Left ventricle myocardium inferior (tissue), 1 donor: ENCODE data around the gene STRBP. TPM values are rescaled to one million over a fixed set of nuclear protein-coding genes. Genes with fewer than 3 reads are reported as not detected.
A peak's percentile ranks its signal among the peaks of the same experiment; 100 is the strongest.
"Not testable (repeated sequence)": the region's sequence is repeated elsewhere in the genome, so short reads cannot be mapped to it uniquely, and the experiment has no call there.

Experiments used
- DNase-seq: peaks from one replicate; pipeline ENCODE4 v3.0.0-alpha.2; 2020
- H3K27ac ChIP-seq: fragments of 200-600 bp; replicated peaks from 2 replicates; pipeline ENCODE4 v1.8.0; 2021
- H3K27me3 ChIP-seq: fragments of 200-600 bp; 2 replicates; pipeline ENCODE4 v1.8.0; 2021; ENCODE audit warnings: low read depth
- H3K36me3 ChIP-seq: fragments of 200-600 bp; 2 replicates; pipeline ENCODE4 v1.8.0; 2021
- H3K4me1 ChIP-seq: fragments of 200-600 bp; 2 replicates; pipeline ENCODE4 v1.8.0; 2021
- H3K4me3 ChIP-seq: fragments of 200-600 bp; 2 replicates; pipeline ENCODE4 v1.8.0; 2021; ENCODE audit warnings: mild to moderate bottlenecking, moderate library complexity
- H3K9me3 ChIP-seq: fragments of 200-600 bp; replicated peaks from 2 replicates; pipeline ENCODE4 v1.8.0; 2021
- intact Hi-C: fragments of 100-400 bp; cut with micrococcal nuclease; formaldehyde crosslinking; loops from one replicate; pipeline ENCODE4 v1.11.0; 2022
- total RNA-seq: library from RNA; stranded (reverse); fragmentation: NEBNext Ultra II Directional; extraction: Animal tissue kit (Norgen Biotek cat#: 25700); gene quantifications from one replicate; pipeline ENCODE4 v1.2.1, GENCODE V29; 2021
- TF ChIP-seq, protein P1 (sequence below): fragments of 200-600 bp; IDR thresholded peaks from 2 replicates; pipeline ENCODE4 v1.8.0; 2021; ENCODE audit warnings: antibody characterized with exemption, mild to moderate bottlenecking, borderline replicate concordance
- donor health status: DM: no; HTN: yes; CAD: no; lungs with severe emphysema.

Gene STRBP
- total RNA-seq, 1 donor from 2014 or later = 26.4 TPM

DNA sequence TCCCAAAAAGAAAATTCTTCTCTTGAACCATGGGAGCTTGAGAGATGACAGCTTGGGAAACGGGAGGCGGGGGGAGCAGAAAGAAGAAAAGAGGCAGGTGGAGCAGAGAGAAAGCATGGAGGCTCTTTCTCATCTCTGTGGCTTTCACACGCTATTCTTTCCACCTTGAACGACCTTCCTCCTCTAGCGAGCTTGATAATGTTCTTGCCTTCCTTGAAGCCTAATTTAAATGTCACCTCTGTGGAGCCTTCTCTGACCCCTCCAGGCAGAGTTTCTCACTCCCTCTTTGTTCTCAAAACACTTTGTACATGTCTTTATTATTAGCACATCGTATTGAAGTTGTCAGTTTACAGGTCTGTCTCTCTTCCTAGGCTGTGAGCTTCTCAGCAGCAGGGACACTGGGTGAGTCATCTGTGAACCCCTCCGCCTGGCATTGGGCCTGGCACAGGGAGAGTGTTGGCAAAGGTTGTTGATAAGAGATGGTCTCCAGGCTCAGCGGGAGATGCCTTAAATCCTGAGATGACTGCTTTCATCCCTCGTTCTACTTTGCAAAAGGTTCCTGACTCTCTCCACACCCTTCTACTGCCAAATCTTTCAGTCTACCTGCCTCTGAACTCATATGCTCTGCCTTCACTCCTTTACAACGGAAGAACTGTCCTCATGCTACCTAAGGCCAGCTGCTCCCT lies 14.1 kb upstream of the STRBP start:
- Histone ChIP-seq H3K27me3 (peaks cover 5% of the 10 kb centered on the region), H3K36me3 (no peaks in the 10 kb centered on the region), H3K27ac (peak overlapping the region; percentile 81), H3K9me3 (no peaks in the 10 kb centered on the region), H3K4me3 (peak overlapping the region; percentile 17), H3K4me1 (peaks cover 14% of the 10 kb centered on the region)
- intact Hi-C loops = no loop called here
- peak; percentile 68 for DNase-seq
- TF ChIP-seq, protein P1, sequence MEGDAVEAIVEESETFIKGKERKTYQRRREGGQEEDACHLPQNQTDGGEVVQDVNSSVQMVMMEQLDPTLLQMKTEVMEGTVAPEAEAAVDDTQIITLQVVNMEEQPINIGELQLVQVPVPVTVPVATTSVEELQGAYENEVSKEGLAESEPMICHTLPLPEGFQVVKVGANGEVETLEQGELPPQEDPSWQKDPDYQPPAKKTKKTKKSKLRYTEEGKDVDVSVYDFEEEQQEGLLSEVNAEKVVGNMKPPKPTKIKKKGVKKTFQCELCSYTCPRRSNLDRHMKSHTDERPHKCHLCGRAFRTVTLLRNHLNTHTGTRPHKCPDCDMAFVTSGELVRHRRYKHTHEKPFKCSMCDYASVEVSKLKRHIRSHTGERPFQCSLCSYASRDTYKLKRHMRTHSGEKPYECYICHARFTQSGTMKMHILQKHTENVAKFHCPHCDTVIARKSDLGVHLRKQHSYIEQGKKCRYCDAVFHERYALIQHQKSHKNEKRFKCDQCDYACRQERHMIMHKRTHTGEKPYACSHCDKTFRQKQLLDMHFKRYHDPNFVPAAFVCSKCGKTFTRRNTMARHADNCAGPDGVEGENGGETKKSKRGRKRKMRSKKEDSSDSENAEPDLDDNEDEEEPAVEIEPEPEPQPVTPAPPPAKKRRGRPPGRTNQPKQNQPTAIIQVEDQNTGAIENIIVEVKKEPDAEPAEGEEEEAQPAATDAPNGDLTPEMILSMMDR = no peak

DNA sequence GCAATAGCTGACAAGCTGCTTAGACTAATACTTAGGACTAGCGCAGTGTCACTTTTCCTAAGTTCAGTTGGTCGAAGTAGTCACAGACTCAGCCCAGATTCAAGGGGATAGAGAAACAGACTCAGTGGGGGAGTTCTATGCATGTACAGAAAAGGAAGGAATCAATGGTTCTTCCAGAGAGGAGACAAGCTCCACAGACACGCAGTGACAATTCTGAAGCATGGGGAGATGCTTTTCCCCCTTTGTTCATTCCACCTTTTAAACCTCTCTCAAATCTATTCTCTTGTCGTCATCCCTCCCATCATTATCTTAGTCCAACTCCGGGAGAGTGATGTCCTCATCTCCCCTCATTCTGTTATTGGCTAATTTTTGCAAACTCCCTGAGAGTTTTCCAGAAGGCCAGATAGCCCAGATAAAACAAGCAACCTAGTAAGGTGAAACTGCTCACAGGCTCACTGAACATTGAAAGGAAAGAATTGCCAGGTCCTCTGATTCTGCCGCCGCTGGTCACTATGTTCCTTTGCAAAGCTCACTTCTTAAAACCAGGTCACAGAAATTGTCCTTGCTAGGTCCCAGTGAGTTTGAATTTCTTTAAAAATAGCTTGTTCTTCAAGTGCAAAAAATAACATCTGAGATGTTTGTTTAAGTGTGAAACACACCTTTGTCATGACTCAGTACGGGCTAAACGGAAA lies 13.4 kb upstream of the STRBP start:
- no peaks in the 10 kb centered on the region for H3K9me3 ChIP-seq
- DNase-seq = no peak
- peak overlapping the region; percentile 81 for H3K27ac ChIP-seq
- intact Hi-C loops = no loop called here
- peaks cover 14% of the 10 kb centered on the region for H3K4me1 ChIP-seq
- H3K4me3 ChIP-seq = peak overlapping the region; percentile 17
- H3K36me3 ChIP-seq = no peaks in the 10 kb centered on the region
- TF ChIP-seq, protein P1 = no peak
- peaks cover 5% of the 10 kb centered on the region for H3K27me3 ChIP-seq

DNA sequence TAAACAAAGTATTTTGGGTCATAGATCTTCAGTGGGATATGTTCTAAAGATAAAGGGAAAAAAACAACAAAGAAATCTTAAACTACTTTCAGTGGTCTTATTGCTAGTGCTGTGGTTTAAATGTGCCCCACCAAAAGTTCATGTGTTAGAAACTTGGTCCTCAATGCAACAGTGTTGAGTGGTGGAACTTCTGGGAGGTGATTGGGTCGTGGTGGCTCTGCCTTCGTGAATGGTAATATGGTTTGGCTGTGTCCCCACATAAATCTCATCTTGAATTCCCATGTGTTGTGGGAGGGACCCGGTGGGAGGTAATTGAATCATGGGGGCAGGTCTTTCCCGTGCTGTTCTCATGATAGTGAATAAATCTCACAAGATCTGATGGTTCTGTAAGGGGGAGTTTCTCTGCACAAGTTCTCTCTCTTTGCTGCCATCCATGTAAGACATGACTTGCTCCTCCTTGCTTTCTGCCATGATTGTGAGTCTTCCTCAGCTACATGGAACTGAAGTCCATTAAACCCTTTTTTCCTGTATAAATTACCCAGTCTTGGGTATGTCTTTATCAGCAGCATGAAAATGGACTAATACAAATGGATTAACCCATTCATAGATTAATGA lies 10.6 kb upstream of the STRBP start:
- H3K27me3 ChIP-seq, H3K36me3 ChIP-seq, intact Hi-C loops, DNase-seq, H3K27ac ChIP-seq, H3K4me3 ChIP-seq, H3K9me3 ChIP-seq: not testable (repeated sequence)
- peaks cover 14% of the 10 kb centered on the region for H3K4me1 ChIP-seq

DNA sequence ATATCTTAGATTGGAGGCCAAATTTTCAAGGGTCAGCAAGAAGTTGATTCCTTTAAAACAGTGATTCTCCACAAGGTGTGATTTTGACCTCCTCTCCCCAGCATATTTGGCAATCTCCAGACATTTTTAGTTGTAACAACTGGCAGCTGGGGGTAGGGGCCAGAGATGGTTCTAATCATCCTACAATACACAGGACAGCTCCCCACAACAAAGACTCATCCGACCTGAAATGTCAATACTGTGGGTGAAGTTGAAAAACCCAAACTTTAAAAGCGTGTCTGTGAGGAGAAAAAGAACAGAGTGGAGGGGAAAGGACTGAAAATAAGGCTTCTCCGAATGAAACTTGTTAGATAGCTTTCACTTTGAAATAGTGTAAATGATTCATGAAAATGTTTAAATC lies 10.0 kb upstream of the STRBP start:
- TF ChIP-seq, protein P1 = no peak
- Histone ChIP-seq H3K9me3 (no peaks in the 10 kb centered on the region), H3K27me3 (no peaks in the 10 kb centered on the region), H3K4me1 (peaks cover 13% of the 10 kb centered on the region), H3K4me3 (no peak overlapping the region), H3K36me3 (no peaks in the 10 kb centered on the region), H3K27ac (no peak overlapping the region)
- no peak for DNase-seq
- intact Hi-C loops = no loop called here

DNA sequence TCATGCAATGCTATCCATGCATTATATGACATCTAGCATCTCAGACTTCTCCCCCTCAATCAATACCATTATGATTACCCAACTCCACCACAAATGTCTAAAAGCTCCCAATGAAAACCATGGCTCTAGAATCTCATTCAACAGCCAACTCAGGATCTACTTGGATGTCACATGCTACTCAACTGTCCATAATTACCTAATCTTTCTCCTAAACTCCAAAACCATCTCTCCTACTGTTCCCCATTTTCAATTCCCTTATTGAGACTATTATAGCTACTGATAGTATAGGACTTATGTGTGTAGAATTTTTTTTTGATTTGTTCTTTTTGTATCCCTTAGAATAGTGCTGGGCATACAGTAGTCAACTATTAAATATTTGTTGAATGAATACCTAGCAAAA lies 8.2 kb upstream of the STRBP start:
- no peaks in the 10 kb centered on the region for H3K9me3 ChIP-seq
- intact Hi-C loops = no loop called here
- H3K4me3 ChIP-seq = no peak overlapping the region
- H3K27me3 ChIP-seq = no peaks in the 10 kb centered on the region
- H3K36me3 ChIP-seq = no peaks in the 10 kb centered on the region
- no peak overlapping the region for H3K27ac ChIP-seq
- no peak for DNase-seq
- TF ChIP-seq, protein P1 = no peak
- H3K4me1 ChIP-seq = peaks cover 1% of the 10 kb centered on the region

DNA sequence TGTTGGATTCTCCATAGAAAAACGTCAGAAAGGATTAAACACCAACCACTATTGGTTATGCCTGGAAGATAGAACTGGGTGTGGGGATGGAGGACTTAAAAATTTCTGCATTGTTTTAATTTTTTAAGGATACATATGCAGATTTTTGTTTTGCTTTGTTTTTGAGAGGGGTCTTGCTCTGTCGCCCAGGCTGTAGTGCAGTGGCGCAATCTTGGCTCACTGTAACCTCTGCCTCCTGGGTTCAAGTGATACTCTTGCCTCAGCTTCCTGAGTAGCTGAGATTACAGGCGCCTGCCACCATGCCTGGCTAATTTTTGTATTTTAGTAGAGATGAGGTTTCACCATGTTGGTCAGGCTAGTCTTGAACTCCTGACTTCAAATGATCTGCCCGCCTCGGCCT lies 2.7 kb upstream of the STRBP start:
- H3K27me3 ChIP-seq, DNase-seq, H3K36me3 ChIP-seq, H3K9me3 ChIP-seq, intact Hi-C loops, H3K4me3 ChIP-seq, H3K27ac ChIP-seq: not testable (repeated sequence)
- peaks cover 18% of the 10 kb centered on the region for H3K4me1 ChIP-seq
